Hematopoietic multipotent progenitor cell treated with erythropoietin and hydrocortisone succinate and interleukin-3 and kit ligand, for 15 days (in vitro differentiated cells): ENCODE measurements around the gene PDLIM7.

ENCODE experiments used
- DNase-seq: peaks from one replicate; pipeline ENCODE4 v3.0.0-alpha.2; 2015; ENCODE audit warnings: low spot score

The PDLIM7 gene

DNA sequence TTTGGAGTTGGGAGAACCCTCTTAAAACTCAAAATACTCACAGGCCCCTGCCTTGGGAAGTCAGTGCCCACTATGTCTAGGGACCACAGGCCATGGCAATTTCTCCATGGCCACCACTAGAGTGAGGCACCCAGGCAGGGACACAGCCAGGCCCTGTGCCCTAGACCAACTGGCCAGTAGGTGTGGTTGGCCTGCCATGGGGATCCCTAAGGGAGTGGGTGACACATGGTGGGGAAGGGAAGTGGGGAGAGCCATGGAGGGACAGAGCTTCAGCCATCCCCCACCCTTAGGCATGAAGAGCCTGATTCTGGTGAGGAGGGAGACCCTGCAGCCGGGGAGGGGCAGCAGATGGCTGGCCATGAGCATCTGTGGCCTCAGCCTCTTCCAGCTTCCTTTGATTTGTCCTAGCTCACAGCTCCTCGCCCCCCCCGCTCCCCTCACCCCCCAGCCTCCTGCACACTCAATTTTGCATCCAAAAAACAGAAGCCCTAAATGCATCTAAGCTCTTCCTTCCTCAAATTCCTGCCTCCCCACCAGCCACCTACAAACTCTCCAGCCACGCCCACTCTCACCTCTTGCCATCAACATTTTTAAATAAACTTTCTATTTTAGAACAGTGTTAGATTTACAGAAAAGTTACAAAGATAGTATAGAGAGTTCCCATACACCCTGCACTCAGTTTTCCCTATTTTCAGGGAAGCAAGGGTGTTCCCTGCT is 22.4 kb downstream of the PDLIM7 start:
- no peak for DNase-seq

- no peak for DNase-seq
Observed at GRCh38 chr5:177474002-177474476, 23.4 kb downstream of the PDLIM7 start.

DNA sequence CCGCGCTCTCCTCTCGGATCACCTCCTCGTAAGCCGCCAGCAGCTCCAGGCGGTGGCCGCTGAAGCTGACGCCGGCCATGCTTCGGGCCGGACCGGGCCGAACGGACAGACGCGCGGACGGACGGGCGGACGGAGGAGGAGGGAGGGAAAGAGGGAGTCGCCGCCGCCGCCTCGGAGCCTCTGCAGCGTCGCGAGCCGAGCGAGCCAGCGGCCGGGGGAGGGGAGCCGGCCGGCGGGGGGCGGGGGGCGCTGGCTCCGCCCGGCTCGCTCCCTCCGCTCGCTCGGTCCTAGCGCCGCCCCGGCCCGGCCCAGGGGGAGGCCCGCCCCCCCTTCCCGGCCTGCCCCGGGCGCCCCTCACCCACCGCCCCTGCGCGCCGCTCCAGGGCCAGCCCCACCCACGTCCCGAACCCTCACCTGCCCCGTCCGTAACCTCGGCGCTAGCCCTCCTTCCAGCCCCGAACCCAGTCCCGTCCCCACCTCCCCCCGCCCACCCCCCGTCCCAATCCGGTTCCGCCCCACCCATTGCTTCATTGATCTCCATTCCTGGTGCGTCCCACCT is 23.9 kb downstream of the PDLIM7 start, which contains the start of gene DBN1:
Gene DBN1 (minus strand): TSS at position 192 of the 559 bp plus-strand sequence. CDS start 113 bp downstream, at position 79.
- no peak for DNase-seq

GRCh38 chr5:177472460-177473442 is 24.7 kb downstream of the PDLIM7 start:
- no peak for DNase-seq

DNA sequence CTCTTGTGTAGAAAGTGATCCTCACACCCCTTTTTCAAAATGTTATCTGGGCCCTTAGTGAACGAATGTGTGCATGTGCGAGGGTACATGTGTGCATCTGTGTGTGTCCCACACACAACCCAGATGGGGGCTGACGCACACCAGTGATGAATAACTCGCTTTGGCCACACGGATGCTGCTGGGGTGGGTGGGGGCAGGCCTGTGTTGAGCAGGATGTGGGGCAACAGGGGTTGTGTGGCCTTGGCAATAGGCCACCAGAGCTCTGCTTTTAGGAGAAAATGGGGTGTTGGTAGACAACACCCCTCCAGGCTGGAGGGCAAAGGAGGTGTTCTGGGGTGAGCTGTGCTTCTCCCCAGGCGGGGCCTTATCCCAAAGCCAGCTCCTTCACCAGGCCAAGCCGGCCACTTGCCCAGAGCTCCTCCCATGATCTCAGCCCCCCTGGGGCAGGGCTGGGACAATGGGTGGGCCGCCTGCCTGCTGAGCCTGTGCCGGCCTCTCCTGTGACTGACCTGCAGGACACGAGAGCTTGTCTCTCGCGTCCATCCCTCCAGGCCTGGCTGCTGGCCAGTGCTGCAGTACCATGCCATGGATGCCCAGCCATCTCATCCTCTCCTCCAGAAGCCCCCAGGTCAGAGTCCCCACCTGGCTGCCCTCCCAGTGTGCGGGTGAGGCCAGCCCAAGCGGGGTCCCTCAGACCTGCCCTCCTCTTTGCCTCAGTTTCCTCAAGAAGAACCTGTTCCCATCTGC is 25.6 kb downstream of the PDLIM7 start:
- no peak for DNase-seq

- no peak for DNase-seq
Observed at GRCh38 chr5:177470759-177471536, 26.5 kb downstream of the PDLIM7 start.

GRCh38 chr5:177469750-177470525 is 27.5 kb downstream of the PDLIM7 start:
- DNase-seq = no peak

DNA sequence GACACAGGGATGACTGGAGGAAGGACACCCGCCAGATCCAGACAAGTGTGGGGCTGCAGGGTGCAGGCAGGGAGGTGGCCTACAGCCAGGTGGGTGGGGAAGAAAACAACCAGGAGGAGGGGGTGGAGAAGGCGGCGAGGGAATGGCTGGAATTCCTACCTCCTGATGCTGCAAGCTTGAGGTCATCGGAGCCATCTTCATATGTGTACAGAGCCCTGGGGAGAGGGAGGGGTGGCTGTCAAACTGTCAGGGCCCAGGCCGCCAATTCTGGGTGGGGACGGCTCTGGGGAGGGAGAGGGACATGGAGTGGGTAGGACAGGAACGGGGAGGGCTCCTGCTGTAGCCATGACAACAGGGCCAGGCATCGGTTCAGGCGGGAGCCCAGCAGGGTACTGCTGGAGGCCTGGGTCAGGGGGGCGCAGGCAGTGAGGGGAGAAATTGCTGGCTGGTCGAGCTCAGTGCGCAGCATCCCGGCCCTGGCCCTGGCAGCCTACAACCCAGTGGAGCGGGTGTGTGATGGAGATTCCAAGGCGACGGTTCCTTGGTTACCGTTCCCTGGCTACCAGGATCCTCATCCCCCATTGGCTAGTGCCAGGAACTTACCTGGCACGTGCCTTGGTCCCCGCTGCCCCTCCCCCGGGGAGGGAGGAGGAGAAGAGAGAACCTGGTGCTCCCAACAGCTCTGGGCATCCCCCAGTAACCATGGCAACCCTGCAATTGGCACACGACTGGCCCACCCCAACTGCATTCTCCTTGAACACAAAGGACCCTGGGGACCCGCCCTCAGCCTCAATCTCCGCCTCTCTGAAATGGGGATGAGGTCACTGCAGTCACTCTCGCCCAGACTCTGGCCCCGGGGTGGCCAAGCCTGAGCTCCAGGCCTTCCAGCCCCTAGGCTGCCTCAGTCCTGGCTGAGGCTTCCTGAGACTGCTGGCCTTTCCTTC is 28.4 kb downstream of the PDLIM7 start:
- DNase-seq = no peak

- no peak for DNase-seq
Observed at GRCh38 chr5:177468329-177468684, 29.1 kb downstream of the PDLIM7 start.

DNA sequence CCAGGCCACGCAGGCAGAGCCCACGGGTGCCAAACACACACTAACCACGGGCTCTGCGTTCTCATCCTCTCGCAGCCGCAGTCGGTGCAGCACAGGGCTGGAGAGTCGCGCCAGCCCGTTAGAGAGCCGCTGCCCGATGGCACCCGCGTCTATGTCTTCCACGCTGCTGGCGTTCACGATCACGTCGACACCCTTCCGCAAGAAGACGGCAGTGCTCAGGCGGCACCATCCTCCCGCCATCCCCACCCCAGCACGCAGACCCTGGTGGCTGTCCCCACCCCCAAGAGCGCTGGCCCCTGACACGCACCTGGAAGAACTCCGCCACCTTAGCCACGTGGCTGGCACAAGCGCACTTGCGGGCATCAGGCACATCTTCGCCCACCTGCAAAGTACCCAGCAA is 30.0 kb downstream of the PDLIM7 start:
- DNase-seq = no peak

DNA sequence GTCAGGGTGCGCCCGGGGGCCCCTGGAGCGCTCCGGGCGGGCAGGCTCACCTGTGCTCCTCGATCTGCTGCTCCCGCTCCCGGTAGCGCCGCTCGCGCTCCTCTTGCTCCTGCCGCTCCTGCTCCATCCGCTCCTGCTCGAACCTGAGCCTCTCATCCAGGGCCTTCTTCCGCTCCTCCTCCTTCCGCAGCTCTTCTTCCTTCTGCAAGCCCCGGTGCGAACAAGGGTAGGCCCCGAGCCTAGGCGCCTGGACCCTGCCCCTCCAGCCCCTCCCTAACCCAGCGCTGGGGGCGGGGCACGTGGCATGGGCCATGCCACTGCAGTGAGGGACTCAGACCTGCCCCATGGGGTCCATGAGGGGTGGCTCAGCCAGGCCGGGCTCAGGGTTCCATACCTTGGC is 30.5 kb downstream of the PDLIM7 start:
- no peak for DNase-seq

DNA sequence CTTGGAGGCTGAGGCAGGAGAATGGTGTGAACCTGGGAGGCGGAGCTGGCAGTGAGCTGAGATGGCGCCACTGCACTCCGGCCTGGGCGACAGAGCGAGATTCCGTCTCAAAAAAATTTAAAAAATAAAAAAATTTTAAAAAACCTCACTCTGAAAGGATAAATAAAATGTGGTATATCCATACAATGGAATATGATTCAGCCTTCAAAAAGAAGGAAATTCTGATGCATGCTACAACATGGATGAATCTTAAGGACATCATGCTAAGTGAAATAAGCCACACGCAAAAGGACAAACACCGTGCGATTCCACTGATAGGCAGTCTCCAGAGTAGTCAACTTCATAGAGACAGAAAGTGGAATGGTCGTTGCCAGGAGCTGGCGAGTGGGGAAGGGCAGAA is 32.4 kb downstream of the PDLIM7 start:
- DNase-seq = no peak

GRCh38 chr5:177462021-177462670 is 35.3 kb downstream of the PDLIM7 start:
- no peak for DNase-seq

GRCh38 chr5:177459819-177460628 is 37.4 kb downstream of the PDLIM7 start:
- no peak for DNase-seq

GRCh38 chr5:177459357-177459756 is 38.0 kb downstream of the PDLIM7 start:
- no peak for DNase-seq

- no peak for DNase-seq
Observed at GRCh38 chr5:177458912-177459350, 38.5 kb downstream of the PDLIM7 start.

DNA sequence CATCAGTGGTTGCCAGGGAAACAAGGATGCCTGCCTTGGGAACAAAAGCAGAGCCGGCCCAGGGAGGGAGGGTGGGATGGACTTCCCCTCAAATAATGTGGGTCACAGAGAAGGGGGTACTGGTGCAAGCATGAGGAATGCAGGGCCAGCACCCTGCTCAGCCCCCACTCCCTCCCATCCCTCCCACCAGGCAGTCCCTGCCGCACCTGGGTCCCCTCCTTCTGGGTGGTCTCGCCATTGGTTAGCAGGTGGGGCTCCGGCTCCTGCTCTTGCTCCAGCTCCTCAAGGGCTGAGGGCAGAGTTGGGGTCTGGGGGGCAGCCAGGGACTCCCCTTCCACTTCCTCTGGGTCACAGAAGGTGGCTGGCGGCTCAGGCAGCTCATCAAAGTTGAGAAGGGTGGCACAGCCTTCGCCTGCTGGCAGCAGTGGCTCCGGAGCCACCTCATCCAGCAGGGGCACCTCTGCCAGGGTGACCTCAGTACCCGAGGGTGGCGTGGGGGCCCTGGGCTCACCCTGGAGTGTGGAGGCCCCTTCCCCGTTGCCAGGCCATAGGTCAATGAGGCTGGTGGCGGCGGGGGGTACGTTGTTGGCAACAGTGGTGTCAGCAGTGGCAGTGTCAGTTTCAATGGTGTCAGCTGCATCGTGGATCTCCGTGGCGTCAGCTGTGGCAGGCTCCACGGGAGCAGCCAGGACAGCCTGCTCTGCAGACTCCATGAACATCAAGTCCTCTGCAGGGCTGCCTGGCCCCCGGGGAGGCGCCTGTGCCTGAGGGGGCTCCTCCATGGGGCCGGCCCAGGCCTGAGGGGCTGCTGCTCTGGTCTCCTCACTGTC is 39.3 kb downstream of the PDLIM7 start:
- DNase-seq = no peak
